Activated CD8-positive, alpha-beta memory T cell treated with anti-CD3 and anti-CD28 coated beads, Interleukin-2, amount 10 ng/mL, durations not matched to agents 7 days and 5 days (primary cell): ENCODE data around the gene EPX. TPM values are rescaled to one million over a fixed set of nuclear protein-coding genes. Genes with fewer than 3 reads are reported as not detected.

Experiments
- ATAC-seq: fragments of 150-1000 bp; cut with Tn5 transposase; one replicate; pipeline ENCODE4 v1.10.0; 2021; ENCODE audit warnings: moderate library complexity
- CTCF ChIA-PET: fragments of 350-600 bp; sonication (Branson Sonifier 250); formaldehyde crosslinking; loops from one replicate; lab custom pipeline; 2021; ENCODE audit warnings: antibody characterized with exemption; lab: Charles Lee
- DNase-seq: peaks from one replicate; pipeline ENCODE4 v3.0.0-alpha.2; 2020
- H3K27ac Mint-ChIP-seq: one replicate; pipeline ENCODE4 v1.8.0; 2021; ENCODE audit warnings: mild to moderate bottlenecking, mixed read lengths
- H3K27me3 Mint-ChIP-seq: one replicate; pipeline ENCODE4 v1.8.0; 2021; ENCODE audit warnings: mixed read lengths
- H3K36me3 Mint-ChIP-seq: one replicate; pipeline ENCODE4 v1.8.0; 2021; ENCODE audit warnings: mild to moderate bottlenecking, mixed read lengths
- H3K4me1 Mint-ChIP-seq: one replicate; pipeline ENCODE4 v1.8.0; 2021; ENCODE audit warnings: mixed read lengths
- H3K4me3 Mint-ChIP-seq: one replicate; pipeline ENCODE4 v1.8.0; 2021; ENCODE audit warnings: mild to moderate bottlenecking, moderate library complexity, mixed read lengths
- H3K9me3 Mint-ChIP-seq: one replicate; pipeline ENCODE4 v1.8.0; 2022; ENCODE audit warnings: low read depth, mixed read lengths
- total RNA-seq, 2 experiments: library from RNA; stranded (reverse); gene quantifications; one replicate each; pipeline ENCODE4 v1.2.3, GENCODE V29; 2021

EPX gene
- total RNA-seq, 2 experiments from 2014 or later: not detected

DNA sequence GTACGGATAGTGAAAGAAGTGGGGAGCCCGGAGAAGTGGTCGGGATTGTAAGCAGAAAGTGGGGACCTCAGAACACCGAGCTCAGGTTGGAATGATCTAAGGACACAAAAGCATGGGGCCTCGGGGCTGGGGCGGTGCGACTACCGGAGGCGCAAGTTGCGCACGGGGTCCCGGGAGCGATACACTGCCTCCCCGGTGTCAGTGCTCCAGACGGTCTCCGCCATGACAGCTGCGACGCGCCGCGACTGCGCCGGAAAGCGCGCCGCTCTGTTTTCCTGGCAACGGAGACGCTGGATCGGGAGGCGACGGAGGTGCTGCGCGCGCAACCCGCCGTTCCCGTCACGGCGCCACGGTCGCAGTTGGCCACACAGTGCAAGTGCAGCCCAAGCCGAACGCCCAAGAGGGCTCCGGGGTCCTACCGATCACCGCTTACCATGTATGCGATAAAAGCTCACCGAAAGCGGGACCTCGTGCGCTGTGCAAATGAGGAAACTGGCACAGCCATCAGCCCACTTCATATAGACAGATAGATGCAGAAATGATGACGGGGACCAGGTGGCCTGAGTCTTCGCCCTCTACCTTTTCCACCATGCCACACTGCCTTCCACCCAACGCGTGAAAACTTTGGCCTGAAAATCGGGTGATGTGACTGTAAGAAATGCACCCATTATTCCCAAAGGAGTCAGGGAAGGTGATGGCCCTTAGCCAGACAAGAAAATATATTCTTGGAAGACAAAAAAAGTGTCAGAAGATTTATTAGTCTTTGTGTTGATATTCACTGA is 26.7 kb downstream of the EPX start, which contains the start of gene MKS1:
MKS1 (minus strand) TSS at position 249 of the 782 bp plus-strand sequence; CDS start at position 224, 25 bp downstream.
- Mint-ChIP-seq H3K4me1 (peaks cover 24% of the 10 kb centered on the region), H3K4me3 (peak within 1 kb of the TSS; percentile 89), H3K36me3 (no peaks in the 10 kb centered on the region), H3K27ac (peak within 1 kb of the TSS; percentile 83), H3K9me3 (no peaks in the 10 kb centered on the region), H3K27me3 (peaks cover 5% of the 10 kb centered on the region)
- CTCF ChIA-PET: interaction anchor here (1.0 to 3.0 kb wide), 10 partner anchors 9 to 244 kb away, joined by 3 to 17 read pairs (median 4); no protein-coding TSS in a partner anchor
- peak; percentile 99 for ATAC-seq
- peak; percentile 97 for DNase-seq

DNA sequence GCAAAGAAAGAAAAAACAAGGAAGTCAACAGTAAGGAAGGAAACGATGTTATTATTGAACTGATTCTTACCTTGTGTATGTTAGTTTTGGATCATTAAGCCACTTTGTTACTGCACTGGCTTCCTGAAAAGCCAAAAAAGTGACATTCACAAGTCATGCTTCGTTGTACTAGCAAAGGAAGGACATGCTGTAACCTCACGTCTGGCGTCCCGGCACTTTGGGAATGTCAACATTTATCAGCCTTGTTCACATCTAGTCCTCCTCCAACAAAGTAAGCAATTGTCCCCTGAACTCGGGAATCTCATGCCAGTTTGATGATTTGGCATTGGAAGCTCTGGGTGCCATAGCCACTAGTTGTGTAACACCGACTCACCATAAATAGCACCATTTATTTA is 27.3 kb downstream of the EPX start:
- H3K4me3 Mint-ChIP-seq: peak overlapping the region; percentile 89
- no peaks in the 10 kb centered on the region for H3K36me3 Mint-ChIP-seq
- peak overlapping the region; percentile 83 for H3K27ac Mint-ChIP-seq
- CTCF ChIA-PET: interaction anchor here (0.7 to 3.0 kb wide), 9 partner anchors 12 to 464 kb away, joined by 3 to 17 read pairs (median 4); no protein-coding TSS in a partner anchor
- H3K9me3 Mint-ChIP-seq: no peaks in the 10 kb centered on the region
- peaks cover 9% of the 10 kb centered on the region for H3K27me3 Mint-ChIP-seq
- no peak for DNase-seq
- peaks cover 27% of the 10 kb centered on the region for H3K4me1 Mint-ChIP-seq
- no peak for ATAC-seq

DNA sequence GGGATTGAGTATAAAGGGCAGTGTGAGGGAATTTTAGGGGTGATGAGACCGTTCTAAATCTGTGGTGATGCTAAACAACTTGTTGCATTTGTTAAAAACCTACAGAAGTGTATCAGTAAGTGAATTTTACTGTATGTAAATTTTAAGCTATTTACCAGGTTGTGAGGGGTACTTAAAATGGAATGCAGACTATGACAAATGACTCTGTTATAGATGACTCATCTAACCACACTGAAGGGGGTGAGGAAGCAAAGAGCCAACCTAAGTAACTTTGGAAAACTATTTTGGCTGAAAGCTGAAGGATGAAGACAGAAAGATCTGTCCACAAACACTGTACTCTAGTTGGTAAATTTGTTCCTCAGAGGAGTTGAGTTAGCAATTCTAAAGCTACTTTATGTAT is 31.8 kb downstream of the EPX start:
- CTCF ChIA-PET: interaction anchor here (1.0 kb wide), 1 partner anchor 25 kb away, joined by 3 read pairs; no protein-coding TSS in a partner anchor
- H3K4me1 Mint-ChIP-seq: peaks cover 14% of the 10 kb centered on the region
- H3K9me3 Mint-ChIP-seq: no peaks in the 10 kb centered on the region
- ATAC-seq: peak; percentile 46
- H3K27ac Mint-ChIP-seq: no peak overlapping the region
- no peak overlapping the region for H3K4me3 Mint-ChIP-seq
- peaks cover 29% of the 10 kb centered on the region for H3K27me3 Mint-ChIP-seq
- DNase-seq: no peak
- no peaks in the 10 kb centered on the region for H3K36me3 Mint-ChIP-seq

DNA sequence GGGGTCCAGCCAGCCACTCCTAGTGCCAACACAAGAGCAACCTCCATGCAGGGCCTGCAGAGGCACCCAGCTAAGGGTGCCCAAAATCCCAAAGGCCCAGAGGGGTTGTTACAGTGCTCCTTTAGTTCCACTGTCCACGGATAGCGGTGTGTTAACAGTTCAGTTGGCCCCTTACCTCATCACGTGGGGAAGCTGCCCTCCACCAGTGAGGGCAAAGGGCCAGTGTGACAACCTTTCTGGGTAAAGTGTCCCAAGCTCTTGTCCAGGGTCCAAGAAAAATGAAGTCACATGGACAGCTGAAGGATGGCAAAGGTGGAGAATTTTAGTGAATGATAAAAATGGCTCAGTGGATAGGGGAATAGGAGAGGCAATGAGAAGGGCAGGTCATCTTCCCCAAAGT is 35.2 kb downstream of the EPX start:
- no peak for ATAC-seq
- Mint-ChIP-seq H3K27me3 (peaks cover 49% of the 10 kb centered on the region), H3K36me3 (no peaks in the 10 kb centered on the region), H3K9me3 (no peaks in the 10 kb centered on the region), H3K27ac (no peak overlapping the region), H3K4me3 (no peak overlapping the region), H3K4me1 (peaks cover 12% of the 10 kb centered on the region)
- no peak for DNase-seq
- CTCF ChIA-PET: interaction anchor here (1.1 to 4.3 kb wide), 3 partner anchors 9 to 22 kb away, joined by 3 to 22 read pairs (median 5); partner anchors contain the start of gene MKS1

DNA sequence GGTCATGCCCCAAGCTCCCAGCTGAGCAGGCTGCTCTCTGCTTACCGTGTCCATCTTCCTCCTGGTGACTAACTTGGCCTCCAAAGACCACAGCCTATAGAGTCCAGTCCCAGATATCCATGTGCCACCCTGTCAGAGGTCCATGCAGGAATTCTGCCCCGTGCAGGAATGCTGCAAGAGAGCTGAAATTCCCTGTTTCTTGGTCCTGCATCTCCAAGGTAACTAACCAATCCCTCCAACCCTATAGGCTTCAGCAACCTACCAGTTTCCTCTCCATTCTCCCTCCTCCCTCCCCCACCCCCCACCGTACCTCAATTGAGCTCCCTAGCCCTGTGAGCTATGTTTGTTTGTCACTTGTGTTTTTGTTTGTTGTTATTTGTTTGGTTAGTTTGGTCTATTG is 36.2 kb downstream of the EPX start:
- CTCF ChIA-PET: interaction anchor here (0.8 to 4.3 kb wide), 4 partner anchors 10 to 259 kb away, joined by 3 to 22 read pairs (median 5); partner anchors contain the start of genes HSF5 and MKS1
- no peak for DNase-seq
- H3K27ac Mint-ChIP-seq: no peak overlapping the region
- peaks cover 47% of the 10 kb centered on the region for H3K27me3 Mint-ChIP-seq
- no peak overlapping the region for H3K4me3 Mint-ChIP-seq
- H3K4me1 Mint-ChIP-seq: peaks cover 15% of the 10 kb centered on the region
- no peaks in the 10 kb centered on the region for H3K36me3 Mint-ChIP-seq
- H3K9me3 Mint-ChIP-seq: no peaks in the 10 kb centered on the region
- no peak for ATAC-seq

DNA sequence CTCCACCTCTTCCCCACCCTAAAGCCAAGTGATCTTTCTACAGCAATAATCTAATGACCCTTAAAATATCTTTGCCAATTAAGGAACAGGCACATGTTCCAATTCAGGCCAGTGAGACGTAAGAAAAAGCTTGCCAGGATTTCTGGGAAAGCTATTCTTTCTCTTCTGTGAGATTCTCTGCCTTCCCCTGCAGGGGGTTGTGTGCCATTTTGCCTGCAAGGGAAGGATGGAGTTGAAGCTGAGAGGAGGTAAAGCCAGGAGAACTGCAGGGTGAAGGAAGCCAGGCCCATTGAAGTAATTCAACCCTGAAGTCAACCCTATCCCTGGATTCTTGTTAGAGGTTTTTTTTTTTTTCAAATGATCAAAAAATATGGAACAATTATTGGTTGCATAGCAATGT is 36.9 kb downstream of the EPX start:
- Mint-ChIP-seq H3K9me3 (no peaks in the 10 kb centered on the region), H3K27me3 (peaks cover 48% of the 10 kb centered on the region), H3K4me1 (peaks cover 12% of the 10 kb centered on the region), H3K4me3 (no peak overlapping the region), H3K36me3 (no peaks in the 10 kb centered on the region), H3K27ac (no peak overlapping the region)
- DNase-seq: no peak
- ATAC-seq: no peak
- CTCF ChIA-PET: interaction anchor here (4.3 kb wide), 1 partner anchor 20 kb away, joined by 22 read pairs; no protein-coding TSS in a partner anchor

DNA sequence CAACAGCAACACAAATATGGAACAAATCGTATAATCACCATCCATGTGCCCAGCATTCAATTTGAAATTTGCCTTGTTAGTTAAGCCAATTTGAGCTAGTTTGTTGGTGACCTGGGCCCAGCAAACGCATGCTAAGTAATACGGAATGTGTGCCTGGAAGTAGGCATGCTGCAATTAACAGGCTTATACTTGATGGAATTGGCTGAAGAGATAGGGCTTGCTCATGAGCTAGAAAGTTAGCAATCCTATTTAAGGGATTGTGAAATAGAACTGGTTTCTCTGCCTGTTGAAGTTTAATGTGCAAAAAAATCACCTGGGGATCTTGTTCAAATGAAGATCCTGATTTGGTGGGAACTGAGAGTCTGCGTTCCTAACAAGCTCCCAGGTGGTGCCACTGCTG is 37.4 kb downstream of the EPX start:
- no peak overlapping the region for H3K27ac Mint-ChIP-seq
- no peaks in the 10 kb centered on the region for H3K9me3 Mint-ChIP-seq
- peaks cover 10% of the 10 kb centered on the region for H3K4me1 Mint-ChIP-seq
- peaks cover 51% of the 10 kb centered on the region for H3K27me3 Mint-ChIP-seq
- CTCF ChIA-PET: interaction anchor here (2.1 kb wide), 1 partner anchor 20 kb away, joined by 7 read pairs; no protein-coding TSS in a partner anchor
- no peaks in the 10 kb centered on the region for H3K36me3 Mint-ChIP-seq
- H3K4me3 Mint-ChIP-seq: no peak overlapping the region
- DNase-seq (no peak), ATAC-seq (no peak)

DNA sequence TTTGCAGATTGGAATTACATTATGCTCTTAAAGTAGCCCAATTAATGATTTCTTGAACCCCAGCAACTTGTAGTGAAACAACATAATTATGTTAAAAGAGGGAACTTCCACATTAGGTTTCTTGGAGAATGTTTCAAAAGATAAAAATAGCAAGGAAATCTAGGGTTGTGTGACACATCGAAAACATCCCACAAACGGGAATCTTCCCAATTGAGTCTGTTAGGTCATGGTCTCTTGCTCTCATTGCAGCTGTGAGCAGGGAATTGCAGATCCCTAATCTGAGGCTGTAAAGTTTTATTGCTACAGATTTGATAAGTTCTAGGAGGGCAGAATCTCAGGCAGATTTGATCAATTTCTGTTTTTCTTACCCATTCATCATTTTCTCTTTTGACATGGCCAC is 39.1 kb downstream of the EPX start:
- ATAC-seq (no peak), DNase-seq (no peak)
- H3K27me3 Mint-ChIP-seq: peaks cover 58% of the 10 kb centered on the region
- CTCF ChIA-PET: interaction anchor here (1.4 to 2.1 kb wide), 3 partner anchors 11 to 32 kb away, joined by 5 to 7 read pairs (median 6); no protein-coding TSS in a partner anchor
- no peaks in the 10 kb centered on the region for H3K36me3 Mint-ChIP-seq
- H3K4me1 Mint-ChIP-seq: peaks cover 10% of the 10 kb centered on the region
- no peak overlapping the region for H3K27ac Mint-ChIP-seq
- H3K4me3 Mint-ChIP-seq: no peak overlapping the region
- H3K9me3 Mint-ChIP-seq: no peaks in the 10 kb centered on the region

DNA sequence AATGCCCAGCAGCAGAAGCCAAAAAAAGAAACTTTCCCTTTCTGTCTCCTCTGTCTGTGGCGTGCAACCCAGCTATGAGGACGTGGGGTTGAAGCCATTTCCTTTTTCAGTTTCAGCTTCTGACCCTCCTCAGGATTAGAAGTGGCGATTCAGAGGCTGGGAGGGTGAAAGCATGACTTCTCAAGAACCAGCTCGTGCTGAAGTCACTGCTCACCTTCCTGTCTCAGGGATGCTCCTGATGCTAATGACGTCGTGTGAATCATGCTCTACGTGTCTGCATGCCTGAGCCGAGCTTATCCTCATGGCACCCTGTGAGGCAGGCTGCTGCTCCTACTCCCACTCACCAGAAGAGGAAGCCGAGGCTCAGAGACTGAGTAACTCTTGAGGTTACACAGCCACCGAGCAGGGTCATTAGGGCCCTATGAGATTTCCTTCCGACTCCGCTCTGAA is 40.2 kb downstream of the EPX start:
- peaks cover 68% of the 10 kb centered on the region for H3K27me3 Mint-ChIP-seq
- DNase-seq (no peak), ATAC-seq (peak; percentile 30)
- H3K27ac Mint-ChIP-seq: no peak overlapping the region
- no peak overlapping the region for H3K4me3 Mint-ChIP-seq
- CTCF ChIA-PET: interaction anchor here (0.9 kb wide), 1 partner anchor 18 kb away, joined by 3 read pairs; no protein-coding TSS in a partner anchor
- no peaks in the 10 kb centered on the region for H3K36me3 Mint-ChIP-seq
- H3K4me1 Mint-ChIP-seq: peaks cover 10% of the 10 kb centered on the region
- H3K9me3 Mint-ChIP-seq: no peaks in the 10 kb centered on the region

DNA sequence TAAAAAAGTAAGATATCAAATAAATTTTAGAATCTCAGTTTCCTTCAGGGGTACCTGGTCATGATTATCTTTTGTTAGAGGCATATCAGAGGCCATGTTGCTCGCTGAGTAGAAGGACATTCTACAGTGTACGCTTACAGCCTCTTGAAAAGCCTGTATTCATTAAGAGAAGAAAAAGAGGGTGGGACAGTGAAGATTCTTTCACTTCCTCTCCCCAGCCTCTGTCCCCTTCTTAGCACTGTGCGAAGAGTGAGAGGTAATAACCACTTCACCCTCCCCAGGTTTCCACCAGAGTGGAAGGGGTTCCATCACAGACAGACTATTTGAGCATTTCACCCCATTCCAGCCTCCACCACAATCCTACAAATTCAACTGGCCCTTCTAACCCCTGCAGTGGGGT is 41.0 kb downstream of the EPX start:
- no peaks in the 10 kb centered on the region for H3K9me3 Mint-ChIP-seq
- peaks cover 10% of the 10 kb centered on the region for H3K4me1 Mint-ChIP-seq
- peaks cover 69% of the 10 kb centered on the region for H3K27me3 Mint-ChIP-seq
- no peak overlapping the region for H3K4me3 Mint-ChIP-seq
- H3K27ac Mint-ChIP-seq: no peak overlapping the region
- no peaks in the 10 kb centered on the region for H3K36me3 Mint-ChIP-seq
- CTCF ChIA-PET: no interaction called here
- ATAC-seq (no peak), DNase-seq (no peak)

DNA sequence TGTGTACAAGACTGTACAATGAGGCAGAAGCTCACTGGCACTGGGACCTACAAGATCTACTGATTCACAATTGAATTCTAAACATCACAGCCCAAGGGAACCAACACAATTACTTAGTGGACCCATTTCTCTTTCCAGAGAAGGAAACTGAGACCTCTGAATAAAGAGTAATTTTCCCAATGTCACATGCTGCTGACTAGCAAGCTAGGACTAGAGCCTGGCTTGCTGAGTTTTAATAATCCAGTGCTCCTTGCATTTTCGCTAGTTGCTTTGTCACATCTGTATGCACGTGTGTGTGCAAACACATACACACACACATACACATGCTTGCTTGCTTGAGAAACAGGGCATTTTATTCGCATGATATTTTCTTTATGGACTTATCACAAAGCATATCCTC is 42.0 kb downstream of the EPX start:
- no peak overlapping the region for H3K27ac Mint-ChIP-seq
- DNase-seq (no peak), ATAC-seq (no peak)
- peaks cover 71% of the 10 kb centered on the region for H3K27me3 Mint-ChIP-seq
- H3K4me1 Mint-ChIP-seq: peaks cover 10% of the 10 kb centered on the region
- no peaks in the 10 kb centered on the region for H3K9me3 Mint-ChIP-seq
- H3K4me3 Mint-ChIP-seq: no peak overlapping the region
- no peaks in the 10 kb centered on the region for H3K36me3 Mint-ChIP-seq
- CTCF ChIA-PET: interaction anchor here (2.6 kb wide), 1 partner anchor 15 kb away, joined by 9 read pairs; no protein-coding TSS in a partner anchor

DNA sequence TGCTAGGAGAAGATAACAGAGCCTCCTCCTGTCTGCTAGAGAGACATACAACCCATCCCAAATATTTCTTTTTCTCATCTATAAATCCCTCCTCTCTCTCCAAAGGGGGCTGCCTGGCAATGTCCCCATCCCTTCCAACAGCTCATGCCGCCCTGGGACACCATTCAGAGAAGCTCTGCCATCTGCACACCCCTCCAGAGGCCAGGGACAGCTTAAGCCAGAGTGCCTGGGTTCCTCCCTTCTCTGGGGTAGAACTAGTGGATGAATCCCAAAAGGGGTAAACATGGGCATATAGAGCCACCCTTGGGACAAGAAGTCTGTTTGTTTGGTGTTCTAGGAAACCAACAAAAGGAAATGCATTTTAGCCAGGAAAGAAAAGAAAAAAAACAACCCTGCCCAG is 43.3 kb downstream of the EPX start:
- H3K36me3 Mint-ChIP-seq: no peaks in the 10 kb centered on the region
- ATAC-seq (no peak), DNase-seq (no peak)
- peaks cover 10% of the 10 kb centered on the region for H3K4me1 Mint-ChIP-seq
- peaks cover 80% of the 10 kb centered on the region for H3K27me3 Mint-ChIP-seq
- H3K27ac Mint-ChIP-seq: no peak overlapping the region
- H3K9me3 Mint-ChIP-seq: no peaks in the 10 kb centered on the region
- CTCF ChIA-PET: interaction anchor here (2.6 kb wide), 1 partner anchor 14 kb away, joined by 9 read pairs; no protein-coding TSS in a partner anchor
- no peak overlapping the region for H3K4me3 Mint-ChIP-seq

DNA sequence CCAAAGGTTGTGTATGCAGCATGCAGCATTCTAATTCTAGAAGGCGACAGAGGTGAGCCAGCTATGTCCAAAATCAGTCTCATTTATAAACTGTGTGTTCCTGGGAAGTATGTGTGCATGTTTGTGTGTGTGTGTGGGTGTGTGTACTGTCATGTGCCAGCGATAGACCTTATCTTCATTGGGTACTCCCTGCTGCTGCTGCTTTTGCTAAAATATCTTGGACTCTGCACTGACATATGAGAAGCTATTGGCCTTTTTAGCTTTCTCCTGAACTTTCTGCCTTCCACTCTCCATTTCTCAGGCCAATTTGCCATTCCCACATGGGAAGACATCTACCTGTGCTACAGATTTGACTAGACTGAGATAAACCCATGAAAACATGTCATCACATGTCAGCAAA is 43.9 kb downstream of the EPX start:
- CTCF ChIA-PET: interaction anchor here (0.8 to 2.6 kb wide), 2 partner anchors 9 to 13 kb away, joined by 3 to 9 read pairs; no protein-coding TSS in a partner anchor
- Mint-ChIP-seq H3K4me3 (no peak overlapping the region), H3K27ac (no peak overlapping the region), H3K9me3 (no peaks in the 10 kb centered on the region), H3K27me3 (peaks cover 79% of the 10 kb centered on the region), H3K4me1 (peaks cover 10% of the 10 kb centered on the region), H3K36me3 (no peaks in the 10 kb centered on the region)
- ATAC-seq: no peak
- DNase-seq: no peak
